ENCODE measurements around the gene SCAF1.

The SCAF1 gene

GRCh38 chr19:49651029-49651819, 9.2 kb downstream of the SCAF1 start:
- DNase-seq = no peak

GRCh38 chr19:49651820-49652550, 10.0 kb downstream of the SCAF1 start:
- DNase-seq = no peak

- no peak for DNase-seq
Measured at GRCh38 chr19:49652551-49653465, 10.8 kb downstream of the SCAF1 start.

GRCh38 chr19:49653466-49653806, 11.4 kb downstream of the SCAF1 start:
- no peak for DNase-seq

- DNase-seq = no peak
Measured at GRCh38 chr19:49654581-49654980, 12.6 kb downstream of the SCAF1 start.

GRCh38 chr19:49655570-49656455, 13.8 kb downstream of the SCAF1 start:
- DNase-seq = no peak

GRCh38 chr19:49656456-49657109, 14.6 kb downstream of the SCAF1 start:
- no peak for DNase-seq

GRCh38 chr19:49657493-49658138, 15.6 kb downstream of the SCAF1 start:
- DNase-seq = no peak

- DNase-seq = no peak
Measured at GRCh38 chr19:49658139-49658517, 16.1 kb downstream of the SCAF1 start.

GRCh38 chr19:49658566-49659442, 16.8 kb downstream of the SCAF1 start:
- DNase-seq = no peak

- DNase-seq = no peak
Measured at GRCh38 chr19:49660338-49660961, 18.4 kb downstream of the SCAF1 start.

GRCh38 chr19:49662011-49662410, 20.0 kb downstream of the SCAF1 start:
- no peak for DNase-seq

- DNase-seq = no peak
Measured at GRCh38 chr19:49663224-49663623, 21.2 kb downstream of the SCAF1 start.

- DNase-seq = peak; percentile 92
Measured at GRCh38 chr19:49664171-49665035, 22.4 kb downstream of the SCAF1 start.

GRCh38 chr19:49665036-49665350, 23.0 kb downstream of the SCAF1 start:
- peak; percentile 26 for DNase-seq

- DNase-seq = peak; percentile 99
Measured at GRCh38 chr19:49665351-49666119, 23.5 kb downstream of the SCAF1 start, which contains the start of the genes BCL2L12 and IRF3. Gene BCL2L12 (plus strand): TSS chr19:49665933. CDS start chr19:49666693, 760 bp downstream. Gene IRF3 (minus strand): TSS chr19:49665857. CDS start chr19:49664838, 1,019 bp downstream.

GRCh38 chr19:49666120-49666444, 24.1 kb downstream of the SCAF1 start:
- DNase-seq = no peak

GRCh38 chr19:49667473-49667872, 25.5 kb downstream of the SCAF1 start:
- no peak for DNase-seq
